ENCODE data around the gene CPED1. TPM values are rescaled to one million over a fixed set of nuclear protein-coding genes. Genes with fewer than 3 reads are reported as not detected.

Gene CPED1
- total and polyA plus RNA-seq, 2 experiments from 2014 or later = 0.17 to 0.47 TPM

- TF ChIP-seq, protein P1, sequence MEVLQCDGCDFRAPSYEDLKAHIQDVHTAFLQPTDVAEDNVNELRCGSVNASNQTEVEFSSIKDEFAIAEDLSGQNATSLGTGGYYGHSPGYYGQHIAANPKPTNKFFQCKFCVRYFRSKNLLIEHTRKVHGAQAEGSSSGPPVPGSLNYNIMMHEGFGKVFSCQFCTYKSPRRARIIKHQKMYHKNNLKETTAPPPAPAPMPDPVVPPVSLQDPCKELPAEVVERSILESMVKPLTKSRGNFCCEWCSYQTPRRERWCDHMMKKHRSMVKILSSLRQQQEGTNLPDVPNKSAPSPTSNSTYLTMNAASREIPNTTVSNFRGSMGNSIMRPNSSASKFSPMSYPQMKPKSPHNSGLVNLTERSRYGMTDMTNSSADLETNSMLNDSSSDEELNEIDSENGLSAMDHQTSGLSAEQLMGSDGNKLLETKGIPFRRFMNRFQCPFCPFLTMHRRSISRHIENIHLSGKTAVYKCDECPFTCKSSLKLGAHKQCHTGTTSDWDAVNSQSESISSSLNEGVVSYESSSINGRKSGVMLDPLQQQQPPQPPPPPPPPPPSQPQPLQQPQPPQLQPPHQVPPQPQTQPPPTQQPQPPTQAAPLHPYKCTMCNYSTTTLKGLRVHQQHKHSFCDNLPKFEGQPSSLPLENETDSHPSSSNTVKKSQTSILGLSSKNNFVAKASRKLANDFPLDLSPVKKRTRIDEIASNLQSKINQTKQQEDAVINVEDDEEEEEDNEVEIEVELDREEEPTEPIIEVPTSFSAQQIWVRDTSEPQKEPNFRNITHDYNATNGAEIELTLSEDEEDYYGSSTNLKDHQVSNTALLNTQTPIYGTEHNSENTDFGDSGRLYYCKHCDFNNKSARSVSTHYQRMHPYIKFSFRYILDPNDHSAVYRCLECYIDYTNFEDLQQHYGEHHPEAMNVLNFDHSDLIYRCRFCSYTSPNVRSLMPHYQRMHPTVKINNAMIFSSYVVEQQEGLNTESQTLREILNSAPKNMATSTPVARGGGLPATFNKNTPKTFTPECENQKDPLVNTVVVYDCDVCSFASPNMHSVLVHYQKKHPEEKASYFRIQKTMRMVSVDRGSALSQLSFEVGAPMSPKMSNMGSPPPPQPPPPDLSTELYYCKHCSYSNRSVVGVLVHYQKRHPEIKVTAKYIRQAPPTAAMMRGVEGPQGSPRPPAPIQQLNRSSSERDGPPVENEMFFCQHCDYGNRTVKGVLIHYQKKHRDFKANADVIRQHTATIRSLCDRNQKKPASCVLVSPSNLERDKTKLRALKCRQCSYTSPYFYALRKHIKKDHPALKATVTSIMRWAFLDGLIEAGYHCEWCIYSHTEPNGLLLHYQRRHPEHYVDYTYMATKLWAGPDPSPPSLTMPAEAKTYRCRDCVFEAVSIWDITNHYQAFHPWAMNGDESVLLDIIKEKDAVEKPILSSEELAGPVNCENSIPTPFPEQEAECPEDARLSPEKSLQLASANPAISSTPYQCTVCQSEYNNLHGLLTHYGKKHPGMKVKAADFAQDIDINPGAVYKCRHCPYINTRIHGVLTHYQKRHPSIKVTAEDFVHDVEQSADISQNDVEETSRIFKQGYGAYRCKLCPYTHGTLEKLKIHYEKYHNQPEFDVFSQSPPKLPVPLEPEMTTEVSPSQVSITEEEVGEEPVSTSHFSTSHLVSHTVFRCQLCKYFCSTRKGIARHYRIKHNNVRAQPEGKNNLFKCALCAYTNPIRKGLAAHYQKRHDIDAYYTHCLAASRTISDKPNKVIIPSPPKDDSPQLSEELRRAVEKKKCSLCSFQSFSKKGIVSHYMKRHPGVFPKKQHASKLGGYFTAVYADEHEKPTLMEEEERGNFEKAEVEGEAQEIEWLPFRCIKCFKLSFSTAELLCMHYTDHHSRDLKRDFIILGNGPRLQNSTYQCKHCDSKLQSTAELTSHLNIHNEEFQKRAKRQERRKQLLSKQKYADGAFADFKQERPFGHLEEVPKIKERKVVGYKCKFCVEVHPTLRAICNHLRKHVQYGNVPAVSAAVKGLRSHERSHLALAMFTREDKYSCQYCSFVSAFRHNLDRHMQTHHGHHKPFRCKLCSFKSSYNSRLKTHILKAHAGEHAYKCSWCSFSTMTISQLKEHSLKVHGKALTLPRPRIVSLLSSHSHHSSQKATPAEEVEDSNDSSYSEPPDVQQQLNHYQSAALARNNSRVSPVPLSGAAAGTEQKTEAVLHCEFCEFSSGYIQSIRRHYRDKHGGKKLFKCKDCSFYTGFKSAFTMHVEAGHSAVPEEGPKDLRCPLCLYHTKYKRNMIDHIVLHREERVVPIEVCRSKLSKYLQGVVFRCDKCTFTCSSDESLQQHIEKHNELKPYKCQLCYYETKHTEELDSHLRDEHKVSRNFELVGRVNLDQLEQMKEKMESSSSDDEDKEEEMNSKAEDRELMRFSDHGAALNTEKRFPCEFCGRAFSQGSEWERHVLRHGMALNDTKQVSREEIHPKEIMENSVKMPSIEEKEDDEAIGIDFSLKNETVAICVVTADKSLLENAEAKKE (CRISPR knock-in tag; IDR thresholded peaks at IDR 0.05) = no peak
- TF ChIP-seq, protein P2, sequence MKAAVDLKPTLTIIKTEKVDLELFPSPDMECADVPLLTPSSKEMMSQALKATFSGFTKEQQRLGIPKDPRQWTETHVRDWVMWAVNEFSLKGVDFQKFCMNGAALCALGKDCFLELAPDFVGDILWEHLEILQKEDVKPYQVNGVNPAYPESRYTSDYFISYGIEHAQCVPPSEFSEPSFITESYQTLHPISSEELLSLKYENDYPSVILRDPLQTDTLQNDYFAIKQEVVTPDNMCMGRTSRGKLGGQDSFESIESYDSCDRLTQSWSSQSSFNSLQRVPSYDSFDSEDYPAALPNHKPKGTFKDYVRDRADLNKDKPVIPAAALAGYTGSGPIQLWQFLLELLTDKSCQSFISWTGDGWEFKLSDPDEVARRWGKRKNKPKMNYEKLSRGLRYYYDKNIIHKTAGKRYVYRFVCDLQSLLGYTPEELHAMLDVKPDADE (IDR thresholded peaks at IDR 0.05) = no peak
- no peak for TF ChIP-seq EZH2 (IDR thresholded peaks at IDR 0.05; ENCODE audit: low read depth, unreplicated experiment)
- no peak for TF ChIP-seq POLR2AphosphoS5 (IDR thresholded peaks at IDR 0.05; ENCODE audit: low read depth)
- TF ChIP-seq EZH2phosphoT487 (IDR thresholded peaks at IDR 0.05; ENCODE audit: unreplicated experiment) = no peak
- TF ChIP-seq JUNB (IDR thresholded peaks at IDR 0.05; ENCODE audit: unreplicated experiment) = no peak
These were observed 137.7 kb downstream of the CPED1 start (continued) for GRCh38 chr7:121126201-121126600.

GRCh38 chr7:121126801-121127534, 138.5 kb downstream of the CPED1 start:
- no peak overlapping the region for H3K4me2 ChIP-seq
- H2AFZ ChIP-seq = no peak overlapping the region
- no peaks in the 10 kb centered on the region for H3F3A ChIP-seq (replicated peaks; ENCODE audit: low read depth)
- no peaks in the 10 kb centered on the region for H3K27me3 ChIP-seq (ENCODE audit: insufficient read depth)
- H3K79me2 ChIP-seq (replicated peaks; ENCODE audit: insufficient read depth) = no peaks in the 10 kb centered on the region
- DNase-seq (ENCODE audit: low spot score) = peak; percentile 18
- H3K27ac ChIP-seq (ENCODE audit: low read depth) = no peak overlapping the region
- no peaks in the 10 kb centered on the region for H3K36me3 ChIP-seq (ENCODE audit: insufficient read depth)
- Mint-ChIP-seq H3K4me3 (no peak overlapping the region), H3K9me3 (no peaks in the 10 kb centered on the region), H3K36me3 (ENCODE audit: low read depth) (no peaks in the 10 kb centered on the region), H3K27me3 (ENCODE audit: insufficient read depth, low read depth, poor library complexity) (peaks cover 2% of the 10 kb centered on the region), H3K27ac (no peak overlapping the region), H3K4me1 (peaks cover 3% of the 10 kb centered on the region; the same call in 1 of the 3 replicates)
- H3K4me1 ChIP-seq (ENCODE audit: insufficient read depth) = no peaks in the 10 kb centered on the region
- ATAC-seq = no peak
- no peaks in the 10 kb centered on the region for H4K20me1 ChIP-seq (replicated peaks; ENCODE audit: insufficient read depth)
- no peak overlapping the region for H3K4me3 ChIP-seq
- no peaks in the 10 kb centered on the region for H3K9me2 ChIP-seq (ENCODE audit: insufficient read depth)
- TF ChIP-seq, protein P1 (CRISPR knock-in tag; IDR thresholded peaks at IDR 0.05) = no peak
- TF ChIP-seq POLR2AphosphoS5 (IDR thresholded peaks at IDR 0.05; ENCODE audit: low read depth) = no peak
- no peak for TF ChIP-seq JUNB (IDR thresholded peaks at IDR 0.05; ENCODE audit: unreplicated experiment)

All from GM23338 (cell line).